GM12872 (cell line): Measurements from ENCODE around the gene FERMT2.

Experiments
- CTCF ChIP-seq: IDR thresholded peaks from 3 replicates; pipeline ENCODE4 v1.5.1; 2011; ENCODE audit warnings: low read depth, mild to moderate bottlenecking, low read length, moderate library complexity; ENCODE audit not compliant: insufficient read depth

The FERMT2 gene

GRCh38 chr14:52885230-52885629, 65.6 kb downstream of the FERMT2 start:
- no peak for TF ChIP-seq CTCF

- no peak for TF ChIP-seq CTCF
Measured at GRCh38 chr14:52883658-52884057, 67.2 kb downstream of the FERMT2 start.

GRCh38 chr14:52882824-52883223, 68.0 kb downstream of the FERMT2 start:
- no peak for TF ChIP-seq CTCF

- TF ChIP-seq CTCF = no peak
Measured at GRCh38 chr14:52879958-52880357, 70.9 kb downstream of the FERMT2 start.

- TF ChIP-seq CTCF = no peak
Measured at GRCh38 chr14:52878946-52879345, 71.9 kb downstream of the FERMT2 start.

- no peak for TF ChIP-seq CTCF
Measured at GRCh38 chr14:52878469-52878868, 72.4 kb downstream of the FERMT2 start.

GRCh38 chr14:52877628-52878027, 73.2 kb downstream of the FERMT2 start:
- no peak for TF ChIP-seq CTCF

GRCh38 chr14:52876806-52877205, 74.0 kb downstream of the FERMT2 start:
- no peak for TF ChIP-seq CTCF
